HEK293T (cell line): Measurements from ENCODE around the gene CDYL.

ENCODE experiments used
- BHLHE40 ChIP-seq: fragments of 450-650 bp; IDR thresholded peaks from 2 replicates; pipeline ENCODE4 v1.6.1; 2016; ENCODE audit warnings: mild to moderate bottlenecking, moderate library complexity, borderline replicate concordance
- FOXA1 ChIP-seq: fragments of 450-650 bp; IDR thresholded peaks from 2 replicates; pipeline ENCODE4 v1.6.1; 2016; ENCODE audit warnings: mild to moderate bottlenecking
- FOXM1 ChIP-seq: fragments of 450-650 bp; IDR thresholded peaks from 2 replicates; pipeline ENCODE4 v1.6.1; 2017; ENCODE audit warnings: mild to moderate bottlenecking, borderline replicate concordance
- HDGF ChIP-seq: fragments of 450-650 bp; IDR thresholded peaks from 2 replicates; pipeline ENCODE4 v1.6.1; 2017; ENCODE audit warnings: antibody characterized with exemption, borderline replicate concordance
- LEF1 ChIP-seq: fragments of 450-650 bp; IDR thresholded peaks from 2 replicates; pipeline ENCODE4 v1.6.1; 2017; ENCODE audit warnings: mild to moderate bottlenecking, borderline replicate concordance
- NFRKB ChIP-seq: fragments of 450-650 bp; IDR thresholded peaks from 2 replicates; pipeline ENCODE4 v1.6.1; 2016; ENCODE audit warnings: mild to moderate bottlenecking, moderate library complexity
- SP1 ChIP-seq: fragments of 450-650 bp; IDR thresholded peaks from 2 replicates; pipeline ENCODE4 v1.6.1; 2017
- SUZ12 ChIP-seq: fragments of 450-650 bp; IDR thresholded peaks from 2 replicates; pipeline ENCODE4 v1.6.1; 2016; ENCODE audit warnings: mild to moderate bottlenecking
- ZNF384 ChIP-seq: fragments of 450-650 bp; IDR thresholded peaks from 2 replicates; pipeline ENCODE4 v1.6.1; 2016

GRCh38 chr6:4849226-4850022 is 73.2 kb downstream of the CDYL start:
- TF ChIP-seq NFRKB (no peak), FOXA1 (no peak), HDGF (no peak), SUZ12 (no peak), LEF1 (no peak), SP1 (no peak), ZNF384 (no peak), FOXM1 (no peak), BHLHE40 (no peak)
